Parathyroid adenoma (tissue), 2 donors: ENCODE measurements around the gene ACTRT2.

Experiments
- H2AFZ ChIP-seq: fragments of 300-600 bp; sonication (generic); one replicate; pipeline ENCODE4 v1.7.0; 2017; ENCODE audit warnings: antibody characterized with exemption, mild to moderate bottlenecking
- H3K27ac ChIP-seq: fragments of 300-600 bp; sonication (generic); one replicate; pipeline ENCODE4 v1.7.0; 2017
- H3K27me3 ChIP-seq: fragments of 300-600 bp; sonication (generic); one replicate; pipeline ENCODE4 v1.7.0; 2017; ENCODE audit warnings: low read length; ENCODE audit not compliant: control insufficient read depth, insufficient read depth
- H3K36me3 ChIP-seq: fragments of 300-600 bp; sonication (generic); one replicate; pipeline ENCODE4 v1.7.0; 2017; ENCODE audit warnings: low read length; ENCODE audit not compliant: control insufficient read depth, insufficient read depth
- H3K4me1 ChIP-seq: fragments of 300-600 bp; sonication (generic); one replicate; pipeline ENCODE4 v1.7.0; 2017; ENCODE audit warnings: control low read depth
- H3K4me2 ChIP-seq: fragments of 300-600 bp; sonication (generic); one replicate; pipeline ENCODE4 v1.7.0; 2017; ENCODE audit warnings: low read length
- H3K4me3 ChIP-seq: fragments of 300-600 bp; sonication (generic); one replicate; pipeline ENCODE4 v1.7.0; 2017; ENCODE audit warnings: low read depth, low read length
- H3K79me2 ChIP-seq: fragments of 300-600 bp; sonication (generic); one replicate; pipeline ENCODE4 v1.7.0; 2017; ENCODE audit warnings: control low read depth
- H3K9ac ChIP-seq: fragments of 300-600 bp; sonication (generic); one replicate; pipeline ENCODE4 v1.7.0; 2017; ENCODE audit warnings: mild to moderate bottlenecking
- H3K9me3 ChIP-seq: fragments of 300-600 bp; sonication (generic); one replicate; pipeline ENCODE4 v1.7.0; 2017; ENCODE audit warnings: low read length; ENCODE audit not compliant: control insufficient read depth
- CTCF ChIP-seq: fragments of 300-600 bp; sonication (generic); IDR thresholded peaks from one replicate; pipeline ENCODE4 v1.7.0; 2017; ENCODE audit warnings: antibody characterized with exemption, mild to moderate bottlenecking
- donor health status: primary hyperparathyroidism.

Gene ACTRT2

GRCh38 chr1:3050603-3051002 lies 29.3 kb downstream of the ACTRT2 start:
- Histone ChIP-seq H3K27ac (no peak overlapping the region), H2AFZ (no peak overlapping the region), H3K9ac (no peak overlapping the region), H3K27me3 (no peaks in the 10 kb centered on the region), H3K4me2 (no peak overlapping the region), H3K36me3 (no peaks in the 10 kb centered on the region), H3K4me3 (no peak overlapping the region), H3K4me1 (no peaks in the 10 kb centered on the region), H3K9me3 (no peaks in the 10 kb centered on the region), H3K79me2 (no peaks in the 10 kb centered on the region)
- no peak for TF ChIP-seq CTCF

- H3K4me3 ChIP-seq, result no peak overlapping the region
- no peaks in the 10 kb centered on the region for H3K79me2 ChIP-seq
- no peak overlapping the region for H3K4me2 ChIP-seq
- no peak overlapping the region for H2AFZ ChIP-seq
- no peaks in the 10 kb centered on the region for H3K4me1 ChIP-seq
- no peak overlapping the region for H3K27ac ChIP-seq
- H3K9ac ChIP-seq, result no peak overlapping the region
- no peak for TF ChIP-seq CTCF
- H3K27me3 ChIP-seq, result no peaks in the 10 kb centered on the region
- no peaks in the 10 kb centered on the region for H3K36me3 ChIP-seq
- no peaks in the 10 kb centered on the region for H3K9me3 ChIP-seq
These were observed 30.3 kb downstream of the ACTRT2 start for GRCh38 chr1:3051270-3052268.

GRCh38 chr1:3052501-3052900 lies 31.2 kb downstream of the ACTRT2 start:
- H3K27ac ChIP-seq, result no peak overlapping the region
- H3K9me3 ChIP-seq, result no peaks in the 10 kb centered on the region
- H3K9ac ChIP-seq, result no peak overlapping the region
- H2AFZ ChIP-seq, result no peak overlapping the region
- no peak overlapping the region for H3K4me2 ChIP-seq
- no peak for TF ChIP-seq CTCF
- no peaks in the 10 kb centered on the region for H3K4me1 ChIP-seq
- H3K79me2 ChIP-seq, result no peaks in the 10 kb centered on the region
- no peak overlapping the region for H3K4me3 ChIP-seq
- H3K27me3 ChIP-seq, result no peaks in the 10 kb centered on the region
- H3K36me3 ChIP-seq, result no peaks in the 10 kb centered on the region

- no peaks in the 10 kb centered on the region for H3K36me3 ChIP-seq
- no peak overlapping the region for H3K4me3 ChIP-seq
- H3K9ac ChIP-seq, result no peak overlapping the region
- H3K4me1 ChIP-seq, result no peaks in the 10 kb centered on the region
- H3K9me3 ChIP-seq, result no peaks in the 10 kb centered on the region
- no peak overlapping the region for H3K4me2 ChIP-seq
- no peaks in the 10 kb centered on the region for H3K79me2 ChIP-seq
- H3K27me3 ChIP-seq, result no peaks in the 10 kb centered on the region
- H3K27ac ChIP-seq, result no peak overlapping the region
- TF ChIP-seq CTCF, result no peak
- H2AFZ ChIP-seq, result no peak overlapping the region
These were observed 32.2 kb downstream of the ACTRT2 start for GRCh38 chr1:3053366-3053980.
